AG20443 (cell line): ENCODE measurements around the gene NTM.

ENCODE experiments used
- DNase-seq: peaks from one replicate; pipeline ENCODE4 v3.0.0; 2012; ENCODE audit warnings: low spot score, mixed read lengths

NTM gene

DNA sequence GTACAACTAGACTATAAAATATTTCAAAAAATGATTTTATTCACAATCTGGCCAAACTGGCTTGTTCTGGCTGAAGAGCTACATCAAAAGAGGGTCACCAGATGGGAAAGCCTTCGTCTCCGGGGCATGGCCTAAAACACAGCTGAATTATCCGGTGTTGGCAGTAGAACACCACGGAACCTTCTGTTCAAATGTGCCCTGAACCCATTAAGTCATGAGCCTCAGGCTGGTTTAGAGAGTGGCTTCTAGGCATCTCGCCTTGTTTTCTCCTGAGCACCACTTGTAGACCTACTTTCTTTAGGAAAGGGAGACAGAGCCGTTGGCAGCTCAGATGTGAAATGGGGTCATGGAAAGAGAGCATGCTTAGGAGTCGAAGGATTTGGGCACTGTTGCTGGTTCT lies 890.2 kb downstream of the NTM start:
- DNase-seq, result no peak

- no peak for DNase-seq
Observed at GRCh38 chr11:132263241-132263640, 892.8 kb downstream of the NTM start.

GRCh38 chr11:132263875-132264274 lies 893.5 kb downstream of the NTM start:
- DNase-seq, result no peak

DNA sequence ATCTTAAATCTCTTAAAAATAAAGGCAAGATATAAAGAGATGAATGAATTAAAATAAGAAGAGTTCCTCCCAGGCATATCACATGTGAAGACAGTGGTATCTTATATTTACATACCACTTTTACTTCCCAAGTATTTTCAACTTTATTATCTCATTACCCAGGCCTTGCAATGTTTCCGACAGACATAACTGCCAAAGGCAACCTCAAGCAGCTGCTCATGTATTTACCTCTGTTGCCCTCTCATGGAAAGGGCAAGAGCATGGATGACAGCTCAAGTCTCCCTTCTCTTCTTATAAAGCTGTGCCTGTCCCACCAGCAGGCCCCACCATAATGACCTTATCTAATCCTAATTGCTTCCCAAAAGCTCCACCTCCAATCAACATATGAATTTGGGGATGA lies 894.2 kb downstream of the NTM start:
- DNase-seq, result no peak

DNA sequence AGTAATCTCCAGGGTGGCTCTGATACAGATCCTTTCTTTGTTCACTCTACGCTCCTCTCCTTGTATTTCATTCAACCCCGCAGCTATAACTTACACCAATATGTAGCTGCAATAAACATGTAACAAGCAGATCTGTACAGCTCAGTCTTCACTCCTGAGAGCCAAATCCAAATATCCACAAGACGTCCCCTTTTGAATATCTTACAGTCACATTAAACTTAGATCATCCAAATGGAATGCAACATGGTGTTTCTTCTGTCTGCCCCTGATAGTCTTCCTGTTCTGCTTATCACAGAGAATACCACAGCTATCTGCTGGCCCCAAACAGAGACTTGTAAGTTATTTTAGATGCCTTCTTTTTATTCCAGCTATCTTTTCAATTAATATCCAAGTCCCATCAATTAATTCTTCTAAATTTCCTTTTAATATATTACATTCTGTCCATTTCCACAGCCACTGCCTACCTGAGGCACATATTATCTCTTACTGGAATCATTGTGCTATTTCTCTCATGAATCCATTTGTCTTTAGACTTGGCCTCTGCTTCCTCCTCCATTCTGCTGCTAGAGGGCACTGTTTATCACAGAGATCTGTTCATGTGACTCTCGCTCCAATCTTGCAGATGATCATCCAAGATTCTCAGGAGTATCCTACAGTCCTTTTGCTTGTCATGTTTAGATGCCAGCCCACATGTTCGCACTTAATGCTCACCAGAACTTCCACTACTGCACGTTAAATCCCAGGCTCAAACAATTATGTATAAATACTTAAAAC lies 908.6 kb downstream of the NTM start:
- peak; percentile 63 for DNase-seq

DNA sequence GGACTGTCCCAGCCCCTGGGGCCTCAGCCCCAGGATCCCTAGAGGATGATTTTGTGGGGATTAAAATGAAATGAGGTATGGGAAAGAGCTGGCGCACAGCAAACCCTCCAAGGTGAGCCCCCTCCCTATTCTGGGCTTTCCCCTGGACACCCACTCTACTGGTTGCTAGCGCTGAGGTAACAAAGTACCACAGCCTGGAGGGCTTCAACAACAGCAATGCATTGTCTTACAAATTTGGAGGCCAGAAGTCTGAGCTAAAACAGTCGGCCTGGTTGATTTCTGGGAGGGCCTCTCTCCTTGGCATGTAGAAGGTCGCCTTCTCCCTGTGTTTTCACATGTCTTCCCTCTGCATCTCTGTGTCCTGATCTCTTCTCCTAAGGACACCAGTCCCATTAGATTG lies 913.6 kb downstream of the NTM start:
- DNase-seq, result no peak

DNA sequence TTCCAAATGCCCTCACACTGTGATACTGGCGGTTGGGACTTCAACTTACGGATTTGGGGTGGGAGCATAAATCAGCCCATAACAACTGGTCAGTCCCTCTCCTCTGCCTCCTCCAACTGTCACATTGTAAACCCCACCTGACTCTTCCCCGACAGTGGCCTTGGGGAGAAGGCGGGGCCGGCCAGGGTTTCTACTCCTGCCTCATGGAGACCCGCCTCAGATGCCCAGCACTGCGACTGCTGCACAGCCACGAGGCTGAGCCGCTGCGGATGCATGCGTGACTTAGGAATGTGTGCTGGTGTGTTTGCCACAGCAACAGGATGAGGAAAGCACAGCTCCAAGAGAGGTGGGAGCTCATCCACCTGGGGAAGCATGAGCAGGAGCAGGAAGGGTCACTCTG lies 914.2 kb downstream of the NTM start:
- no peak for DNase-seq

- DNase-seq, result no peak
Observed at GRCh38 chr11:132285631-132286030, 915.2 kb downstream of the NTM start.

DNA sequence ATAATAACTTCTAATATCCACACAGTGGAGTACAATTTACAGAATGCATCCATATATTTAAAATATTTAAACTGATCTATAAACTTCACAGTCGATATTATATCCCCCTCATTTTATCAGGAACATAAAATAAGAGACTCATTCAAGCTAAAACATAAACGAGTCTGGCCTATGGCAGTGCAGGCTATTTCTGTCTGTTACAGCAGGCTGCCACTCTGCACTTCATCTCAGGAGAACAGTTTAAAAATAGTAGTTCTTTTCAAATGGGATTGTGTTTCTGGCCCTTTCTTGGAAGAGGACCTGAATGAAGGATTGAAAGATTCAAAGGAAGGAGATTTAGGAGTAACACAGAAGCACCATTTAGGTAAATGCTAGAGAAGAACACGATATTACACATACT lies 915.7 kb downstream of the NTM start:
- no peak for DNase-seq

GRCh38 chr11:132288036-132288435 lies 917.6 kb downstream of the NTM start:
- DNase-seq, result no peak

- DNase-seq, result no peak
Observed at GRCh38 chr11:132289590-132290256, 919.3 kb downstream of the NTM start.

DNA sequence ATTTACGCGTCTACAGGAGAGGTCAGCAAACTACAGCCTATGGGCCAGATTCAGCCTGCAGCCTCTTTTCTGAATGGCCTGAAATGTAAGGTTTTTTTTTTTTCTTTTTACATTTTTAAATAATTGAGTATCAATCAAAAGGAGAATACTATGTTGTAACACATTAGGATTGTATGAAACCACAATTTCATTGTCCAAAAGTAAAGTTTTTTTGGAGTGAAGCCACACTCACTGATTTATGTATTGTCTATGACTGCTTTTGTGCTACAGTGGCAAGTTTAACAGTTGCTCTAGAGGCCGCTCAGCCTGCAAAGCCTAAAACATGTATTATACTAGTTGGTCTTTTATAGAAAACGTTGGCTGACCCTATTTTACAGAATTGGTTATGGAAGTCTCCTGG lies 923.2 kb downstream of the NTM start:
- DNase-seq, result no peak

GRCh38 chr11:132296946-132297610 lies 926.7 kb downstream of the NTM start:
- no peak for DNase-seq

DNA sequence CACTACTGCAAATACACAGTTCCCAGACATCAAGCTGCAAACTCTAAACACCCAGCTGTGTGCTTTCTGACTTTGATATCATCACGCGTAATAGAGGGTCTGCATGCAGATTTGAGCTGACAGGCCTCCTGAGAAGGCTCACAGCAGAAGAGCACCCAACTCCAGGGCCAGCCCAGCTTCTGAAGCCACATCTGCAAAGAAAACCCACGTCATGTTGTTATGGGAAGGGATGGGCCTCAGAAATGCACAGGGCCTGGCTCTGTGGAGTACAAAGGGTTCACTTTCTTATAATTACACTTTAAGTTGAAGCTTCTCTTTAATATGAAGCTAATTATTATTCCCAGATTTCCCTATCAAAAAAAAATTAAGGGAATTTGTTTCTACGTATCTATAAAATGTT lies 927.9 kb downstream of the NTM start:
- DNase-seq, result no peak

DNA sequence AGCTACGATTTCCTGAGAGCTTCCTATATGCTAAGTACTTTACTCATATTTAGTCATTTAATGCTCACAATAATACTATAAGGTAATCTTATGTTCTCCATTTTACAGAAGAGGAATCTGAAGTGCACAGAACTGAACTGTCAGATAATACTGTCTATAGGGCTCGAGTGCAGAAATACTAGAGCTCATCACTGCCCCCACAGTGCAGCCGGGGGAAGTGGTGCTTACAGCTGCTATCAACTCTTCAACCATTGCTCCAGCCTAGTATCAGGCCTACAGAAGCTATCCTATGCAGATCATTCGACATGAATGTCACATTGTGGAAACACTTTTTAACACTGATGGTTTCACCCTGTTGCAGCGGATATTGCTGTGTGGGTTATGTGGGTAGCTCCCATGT lies 929.9 kb downstream of the NTM start:
- peak; percentile 35 for DNase-seq

DNA sequence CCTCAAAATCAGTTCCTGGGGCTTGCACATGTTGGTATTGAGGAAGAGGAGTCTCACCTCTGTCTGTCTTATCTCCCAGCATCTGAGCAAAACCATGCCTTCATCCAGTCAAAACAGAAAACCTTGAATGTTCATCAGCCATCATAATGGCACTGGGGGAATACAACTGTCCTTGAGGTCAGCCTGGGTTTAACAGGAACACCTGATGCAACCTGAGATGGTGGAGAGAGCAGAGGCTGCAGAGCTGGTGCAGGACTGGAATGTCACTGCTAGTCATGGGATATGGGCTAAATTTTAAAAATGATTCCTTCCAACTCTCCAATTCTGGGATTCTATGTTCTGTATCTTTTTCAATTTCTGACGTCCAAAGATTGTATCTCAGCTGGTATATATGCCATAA lies 931.0 kb downstream of the NTM start:
- DNase-seq, result no peak

- DNase-seq, result no peak
Observed at GRCh38 chr11:132301900-132302299, 931.5 kb downstream of the NTM start.

- no peak for DNase-seq
Observed at GRCh38 chr11:132307309-132308020, 937.0 kb downstream of the NTM start.

DNA sequence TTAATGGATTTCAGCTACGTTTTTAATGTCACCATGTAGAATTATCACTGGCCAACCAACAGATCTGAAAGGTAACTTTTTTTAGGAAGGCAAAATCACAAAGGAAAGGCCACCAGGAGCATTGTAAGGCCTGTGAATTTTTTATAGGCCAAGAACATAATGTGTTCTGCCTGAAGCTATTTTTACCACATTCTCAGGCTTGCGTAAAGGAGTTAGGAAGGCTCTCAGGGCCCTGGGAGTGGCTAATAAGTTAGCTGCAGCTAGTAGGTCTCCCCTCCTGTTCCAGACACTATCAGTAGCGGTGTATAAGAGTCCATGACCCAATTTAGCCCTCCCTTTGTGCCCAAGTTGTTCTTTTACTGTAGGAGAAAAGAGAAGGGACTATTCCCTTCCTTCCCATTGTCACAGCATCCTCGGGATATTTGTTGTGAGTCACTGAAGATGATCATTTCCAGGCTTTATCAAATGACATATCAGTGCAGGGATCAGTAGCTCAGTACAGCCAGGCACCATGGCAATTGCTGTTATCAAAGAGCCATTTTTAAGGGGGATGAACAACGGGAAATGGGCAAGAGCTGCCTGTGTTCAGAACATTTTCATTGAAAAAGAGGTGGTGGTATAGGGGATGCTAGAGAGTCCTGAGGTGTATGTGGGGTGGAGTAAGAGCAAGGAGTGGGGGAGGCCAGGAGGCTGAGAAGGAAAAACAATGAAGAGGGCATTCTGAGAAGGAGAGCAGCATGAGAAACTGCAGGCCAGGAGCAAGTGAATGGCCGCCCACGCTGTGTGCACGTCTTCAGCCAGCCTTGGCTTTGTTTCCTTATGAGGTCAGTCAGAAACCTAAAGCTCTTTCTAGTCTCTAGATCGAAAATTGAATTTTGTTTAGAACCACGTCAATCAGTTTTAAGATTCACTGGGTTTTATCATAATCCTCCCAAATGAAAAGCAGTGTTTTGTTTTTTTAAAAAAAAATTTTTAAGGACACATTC lies 940.3 kb downstream of the NTM start:
- DNase-seq, result no peak

DNA sequence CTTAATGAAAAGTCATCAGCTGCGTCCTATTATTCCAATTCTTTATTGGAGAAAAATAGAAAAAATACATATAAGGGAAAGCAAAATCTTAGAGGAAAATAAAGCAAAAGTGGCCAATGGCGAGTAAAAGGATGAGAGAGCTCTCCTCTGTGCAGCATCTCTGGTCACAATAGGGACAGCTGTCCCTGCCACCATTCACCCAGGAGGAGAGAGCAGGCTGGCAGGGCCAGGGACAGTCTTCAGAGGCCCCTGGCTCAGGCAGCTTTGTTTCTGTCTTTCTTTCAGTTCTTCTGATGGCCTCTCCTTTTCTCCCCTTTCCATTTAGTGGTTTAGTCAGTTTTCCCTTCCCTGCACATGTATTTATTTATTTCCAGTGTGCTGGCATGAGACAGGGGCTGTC lies 941.3 kb downstream of the NTM start:
- DNase-seq, result no peak

- DNase-seq, result no peak
Observed at GRCh38 chr11:132312161-132312560, 941.7 kb downstream of the NTM start.
